ENCODE data around the gene ETV3L.

The ETV3L gene

GRCh38 chr1:157114183-157115121, 14.8 kb upstream of the ETV3L start:
- Histone ChIP-seq H3K36me3 (ENCODE audit: control insufficient read depth, insufficient read depth, low read length) (no peaks in the 10 kb centered on the region), H3K27me3 (ENCODE audit: control insufficient read depth, insufficient read depth, low read length, poor library complexity, severe bottlenecking) (no peaks in the 10 kb centered on the region), H3K4me3 (ENCODE audit: insufficient read depth, low read depth, low read length) (no peak overlapping the region), H3K27ac (ENCODE audit: insufficient read depth, low read depth, low read length, poor library complexity, severe bottlenecking) (no peak overlapping the region), H3K4me1 (ENCODE audit: control insufficient read depth, insufficient read depth, low read length) (peaks cover 55% of the 10 kb centered on the region), H3K9me3 (ENCODE audit: control insufficient read depth, low read length) (no peaks in the 10 kb centered on the region)
- WGBS, 2 experiments: 90 to 91% methylated on average over 18 of the region's 18 CpGs

- no peaks in the 10 kb centered on the region for H3K27me3 ChIP-seq (ENCODE audit: control insufficient read depth, insufficient read depth, low read length, poor library complexity, severe bottlenecking)
- 45 to 47% methylated on average over 3 of the region's 3 CpGs for WGBS, 2 experiments
These were observed 14.0 kb upstream of the ETV3L start for GRCh38 chr1:157113631-157114030.

GRCh38 chr1:157113106-157113505, 13.5 kb upstream of the ETV3L start:
- H3K36me3 ChIP-seq (ENCODE audit: control insufficient read depth, insufficient read depth, low read length): no peaks in the 10 kb centered on the region
- no peaks in the 10 kb centered on the region for H3K27me3 ChIP-seq (ENCODE audit: control insufficient read depth, insufficient read depth, low read length, poor library complexity, severe bottlenecking)
- no peak overlapping the region for H3K27ac ChIP-seq (ENCODE audit: insufficient read depth, low read depth, low read length, poor library complexity, severe bottlenecking)
- no peak overlapping the region for H3K4me3 ChIP-seq (ENCODE audit: insufficient read depth, low read depth, low read length)
- no peaks in the 10 kb centered on the region for H3K9me3 ChIP-seq (ENCODE audit: control insufficient read depth, low read length)
- H3K4me1 ChIP-seq (ENCODE audit: control insufficient read depth, insufficient read depth, low read length): peaks cover 56% of the 10 kb centered on the region
- 80 to 82% methylated on average over 7 of the region's 7 CpGs for WGBS, 2 experiments

More at GRCh38 chr1:157113631-157114030, 14.0 kb upstream of the ETV3L start:
- no peaks in the 10 kb centered on the region for H3K9me3 ChIP-seq (ENCODE audit: control insufficient read depth, low read length)
- H3K4me1 ChIP-seq (ENCODE audit: control insufficient read depth, insufficient read depth, low read length): peaks cover 55% of the 10 kb centered on the region
- no peak overlapping the region for H3K27ac ChIP-seq (ENCODE audit: insufficient read depth, low read depth, low read length, poor library complexity, severe bottlenecking)
- H3K36me3 ChIP-seq (ENCODE audit: control insufficient read depth, insufficient read depth, low read length): no peaks in the 10 kb centered on the region
- H3K4me3 ChIP-seq (ENCODE audit: insufficient read depth, low read depth, low read length): no peak overlapping the region

GRCh38 chr1:157112186-157112867, 12.7 kb upstream of the ETV3L start:
- Histone ChIP-seq H3K4me1 (ENCODE audit: control insufficient read depth, insufficient read depth, low read length) (peaks cover 58% of the 10 kb centered on the region), H3K36me3 (ENCODE audit: control insufficient read depth, insufficient read depth, low read length) (no peaks in the 10 kb centered on the region), H3K27me3 (ENCODE audit: control insufficient read depth, insufficient read depth, low read length, poor library complexity, severe bottlenecking) (no peaks in the 10 kb centered on the region), H3K4me3 (ENCODE audit: insufficient read depth, low read depth, low read length) (no peak overlapping the region), H3K9me3 (ENCODE audit: control insufficient read depth, low read length) (no peaks in the 10 kb centered on the region), H3K27ac (ENCODE audit: insufficient read depth, low read depth, low read length, poor library complexity, severe bottlenecking) (no peak overlapping the region)
- 67 to 72% methylated on average over 8 of the region's 8 CpGs for WGBS, 2 experiments

- Histone ChIP-seq H3K36me3 (ENCODE audit: control insufficient read depth, insufficient read depth, low read length) (no peaks in the 10 kb centered on the region), H3K4me3 (ENCODE audit: insufficient read depth, low read depth, low read length) (no peak overlapping the region), H3K27me3 (ENCODE audit: control insufficient read depth, insufficient read depth, low read length, poor library complexity, severe bottlenecking) (no peaks in the 10 kb centered on the region), H3K4me1 (ENCODE audit: control insufficient read depth, insufficient read depth, low read length) (peaks cover 54% of the 10 kb centered on the region), H3K9me3 (ENCODE audit: control insufficient read depth, low read length) (no peaks in the 10 kb centered on the region), H3K27ac (ENCODE audit: insufficient read depth, low read depth, low read length, poor library complexity, severe bottlenecking) (no peak overlapping the region)
- WGBS, 2 experiments: 45% methylated on average over 19 of the region's 19 CpGs
These were observed 12.0 kb upstream of the ETV3L start for GRCh38 chr1:157111396-157112165.

- Histone ChIP-seq H3K4me1 (ENCODE audit: control insufficient read depth, insufficient read depth, low read length) (peaks cover 46% of the 10 kb centered on the region), H3K27ac (ENCODE audit: insufficient read depth, low read depth, low read length, poor library complexity, severe bottlenecking) (no peak overlapping the region), H3K36me3 (ENCODE audit: control insufficient read depth, insufficient read depth, low read length) (no peaks in the 10 kb centered on the region), H3K4me3 (ENCODE audit: insufficient read depth, low read depth, low read length) (no peak overlapping the region), H3K27me3 (ENCODE audit: control insufficient read depth, insufficient read depth, low read length, poor library complexity, severe bottlenecking) (no peaks in the 10 kb centered on the region), H3K9me3 (ENCODE audit: control insufficient read depth, low read length) (no peaks in the 10 kb centered on the region)
- 88 to 90% methylated on average over 3 of the region's 3 CpGs for WGBS, 2 experiments
These were observed 11.1 kb upstream of the ETV3L start for GRCh38 chr1:157110686-157111085.

- no peaks in the 10 kb centered on the region for H3K27me3 ChIP-seq (ENCODE audit: control insufficient read depth, insufficient read depth, low read length, poor library complexity, severe bottlenecking)
- no peaks in the 10 kb centered on the region for H3K9me3 ChIP-seq (ENCODE audit: control insufficient read depth, low read length)
- H3K4me3 ChIP-seq (ENCODE audit: insufficient read depth, low read depth, low read length): no peak overlapping the region
- WGBS, 2 experiments: 94 to 95% methylated on average over 6 of the region's 6 CpGs
- H3K36me3 ChIP-seq (ENCODE audit: control insufficient read depth, insufficient read depth, low read length): no peaks in the 10 kb centered on the region
- peaks cover 41% of the 10 kb centered on the region for H3K4me1 ChIP-seq (ENCODE audit: control insufficient read depth, insufficient read depth, low read length)
- no peak overlapping the region for H3K27ac ChIP-seq (ENCODE audit: insufficient read depth, low read depth, low read length, poor library complexity, severe bottlenecking)
These were observed 10.4 kb upstream of the ETV3L start for GRCh38 chr1:157110003-157110402.

GRCh38 chr1:157108448-157108847, 8.8 kb upstream of the ETV3L start:
- H3K27ac ChIP-seq (ENCODE audit: insufficient read depth, low read depth, low read length, poor library complexity, severe bottlenecking): no peak overlapping the region
- WGBS, 2 experiments: 91 to 93% methylated on average over 6 of the region's 6 CpGs
- peaks cover 29% of the 10 kb centered on the region for H3K4me1 ChIP-seq (ENCODE audit: control insufficient read depth, insufficient read depth, low read length)
- H3K27me3 ChIP-seq (ENCODE audit: control insufficient read depth, insufficient read depth, low read length, poor library complexity, severe bottlenecking): no peaks in the 10 kb centered on the region
- H3K4me3 ChIP-seq (ENCODE audit: insufficient read depth, low read depth, low read length): no peak overlapping the region
- H3K36me3 ChIP-seq (ENCODE audit: control insufficient read depth, insufficient read depth, low read length): no peaks in the 10 kb centered on the region
- no peaks in the 10 kb centered on the region for H3K9me3 ChIP-seq (ENCODE audit: control insufficient read depth, low read length)

GRCh38 chr1:157107702-157108101, 8.1 kb upstream of the ETV3L start:
- H3K4me1 ChIP-seq (ENCODE audit: control insufficient read depth, insufficient read depth, low read length): peaks cover 26% of the 10 kb centered on the region
- H3K4me3 ChIP-seq (ENCODE audit: insufficient read depth, low read depth, low read length): no peak overlapping the region
- H3K36me3 ChIP-seq (ENCODE audit: control insufficient read depth, insufficient read depth, low read length): no peaks in the 10 kb centered on the region
- no peaks in the 10 kb centered on the region for H3K9me3 ChIP-seq (ENCODE audit: control insufficient read depth, low read length)
- no peak overlapping the region for H3K27ac ChIP-seq (ENCODE audit: insufficient read depth, low read depth, low read length, poor library complexity, severe bottlenecking)
- no peaks in the 10 kb centered on the region for H3K27me3 ChIP-seq (ENCODE audit: control insufficient read depth, insufficient read depth, low read length, poor library complexity, severe bottlenecking)
- WGBS, 2 experiments: 63 to 64% methylated on average over 19 of the region's 19 CpGs

GRCh38 chr1:157106813-157107189, 7.2 kb upstream of the ETV3L start:
- H3K4me3 ChIP-seq (ENCODE audit: insufficient read depth, low read depth, low read length): no peak overlapping the region
- no peak overlapping the region for H3K27ac ChIP-seq (ENCODE audit: insufficient read depth, low read depth, low read length, poor library complexity, severe bottlenecking)
- WGBS, 2 experiments: 93 to 94% methylated on average over 6 of the region's 6 CpGs
- H3K9me3 ChIP-seq (ENCODE audit: control insufficient read depth, low read length): no peaks in the 10 kb centered on the region
- peaks cover 17% of the 10 kb centered on the region for H3K4me1 ChIP-seq (ENCODE audit: control insufficient read depth, insufficient read depth, low read length)
- H3K27me3 ChIP-seq (ENCODE audit: control insufficient read depth, insufficient read depth, low read length, poor library complexity, severe bottlenecking): no peaks in the 10 kb centered on the region
- no peaks in the 10 kb centered on the region for H3K36me3 ChIP-seq (ENCODE audit: control insufficient read depth, insufficient read depth, low read length)

Measured in ectodermal cell (in vitro differentiated cells).